Fibroblast of skin of left quadriceps (primary cell): ENCODE measurements around the gene TAF6.
"Not testable (repeated sequence)": the region's sequence is repeated elsewhere in the genome, so short reads cannot be mapped to it uniquely, and the experiment has no call there.

Experiments
- DNase-seq, 2 experiments: peaks; one replicate each; pipeline ENCODE4 v3.0.0-alpha.2; 2013; ENCODE audit warnings: low read depth in 2 of 2

The TAF6 gene

GRCh38 chr7:100152937-100153666 lies 33.9 kb upstream of the TAF6 start:
- DNase-seq = no peak

GRCh38 chr7:100152404-100152803 lies 33.2 kb upstream of the TAF6 start:
- DNase-seq = no peak

DNA sequence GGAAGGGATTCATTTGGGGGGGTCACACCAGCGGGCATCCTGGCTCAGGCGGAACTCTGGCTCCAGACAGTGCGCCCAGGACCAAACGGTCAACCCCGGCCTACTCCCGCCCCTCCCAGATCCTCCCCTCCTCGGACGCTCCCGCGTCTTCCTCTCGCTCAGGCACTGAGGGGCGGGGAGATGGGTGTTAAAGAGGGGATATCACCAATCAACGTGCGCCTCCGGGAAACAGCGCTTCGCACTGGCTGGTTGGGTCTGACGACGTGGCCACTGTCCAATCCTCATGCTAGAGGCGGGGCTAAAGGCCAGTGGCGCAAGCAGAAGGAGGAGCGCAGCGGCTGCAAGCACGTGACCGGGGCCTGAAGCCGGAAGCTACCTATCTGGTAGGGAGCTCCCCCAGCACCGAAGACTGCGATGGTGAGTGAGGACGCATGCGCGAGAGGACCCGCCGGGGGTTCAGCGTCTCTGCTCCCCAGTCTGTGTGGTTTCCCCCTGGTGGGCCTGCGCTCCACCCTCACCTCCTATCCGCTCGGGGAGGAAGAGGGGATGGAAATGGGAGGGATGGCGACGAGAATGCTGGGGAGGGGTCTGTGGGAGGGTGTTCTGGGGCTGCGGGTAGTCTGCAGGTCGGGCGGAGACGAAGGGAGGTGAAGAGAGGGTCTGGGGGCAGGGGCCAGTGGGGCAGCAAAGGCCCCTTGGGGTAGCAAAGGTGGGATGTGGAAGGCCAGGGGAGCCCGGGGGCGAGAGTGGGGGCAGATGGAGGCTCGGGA lies 29.6 kb upstream of the TAF6 start, which contains the start of gene LAMTOR4:
Gene LAMTOR4, plus strand, starts transcription at position 360 of the 770 bp plus-strand sequence. Its CDS starts 55 bp downstream, at position 415.
- DNase-seq = peak; percentile 96 to 97

DNA sequence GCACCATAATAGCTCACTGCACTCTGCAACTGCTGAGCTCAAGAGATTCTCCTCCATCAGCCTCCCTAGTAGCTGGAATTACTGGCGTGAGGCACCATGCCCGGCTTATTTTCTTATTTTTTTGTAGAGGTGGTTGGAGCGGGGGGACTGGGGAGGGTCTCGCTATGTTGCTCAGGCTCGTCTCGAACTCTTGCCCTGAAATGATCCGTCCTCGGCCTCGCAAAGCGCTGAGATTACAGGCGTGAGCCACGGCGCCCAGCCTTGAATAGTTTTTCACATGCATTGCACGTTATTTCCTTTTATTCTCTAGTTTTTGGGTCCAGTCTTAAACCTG lies 29.0 kb upstream of the TAF6 start:
- no peak for DNase-seq

DNA sequence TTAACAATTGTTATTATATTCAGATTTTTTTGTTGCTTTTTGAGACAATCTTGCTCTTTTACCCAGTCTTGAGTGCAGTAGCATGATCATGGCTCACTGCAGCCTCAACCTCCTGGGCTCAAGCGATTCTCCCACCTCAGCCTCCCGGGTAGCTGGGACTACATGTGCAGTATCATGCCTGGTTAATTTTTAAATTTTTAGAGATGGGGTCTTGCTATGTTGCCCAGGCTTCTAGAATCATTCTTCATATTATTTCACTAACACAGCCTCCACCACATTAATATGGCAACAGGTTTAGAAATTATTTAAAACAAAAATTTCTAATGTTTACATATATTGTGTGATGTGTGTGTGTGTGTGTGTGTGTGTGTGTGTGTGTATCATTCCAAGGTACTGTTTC lies 28.1 kb upstream of the TAF6 start:
- no peak for DNase-seq

- DNase-seq = not testable (repeated sequence)
Observed at GRCh38 chr7:100146350-100146749, 27.2 kb upstream of the TAF6 start.

GRCh38 chr7:100142461-100142860 lies 23.3 kb upstream of the TAF6 start:
- DNase-seq = no peak

DNA sequence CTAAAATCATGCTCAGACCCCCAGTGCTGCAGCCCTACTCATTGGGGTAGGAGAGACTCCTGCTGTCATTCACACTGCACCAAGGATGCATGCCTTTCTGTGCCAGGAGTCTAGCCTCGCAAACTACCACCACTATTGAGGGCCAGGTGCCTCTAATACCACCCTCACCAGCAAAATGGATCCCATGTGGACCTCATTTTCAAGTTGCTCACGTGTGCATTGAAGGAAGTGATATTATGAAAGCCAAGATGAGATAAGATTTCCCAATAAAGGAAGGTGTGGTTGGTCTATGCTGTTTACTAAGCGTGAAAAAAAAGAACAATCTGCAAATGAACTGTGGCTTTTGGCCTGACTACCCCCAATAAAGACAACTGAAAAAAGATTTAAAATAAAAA lies 22.4 kb upstream of the TAF6 start:
- no peak for DNase-seq

GRCh38 chr7:100137851-100138760 lies 18.9 kb upstream of the TAF6 start:
- no peak for DNase-seq

DNA sequence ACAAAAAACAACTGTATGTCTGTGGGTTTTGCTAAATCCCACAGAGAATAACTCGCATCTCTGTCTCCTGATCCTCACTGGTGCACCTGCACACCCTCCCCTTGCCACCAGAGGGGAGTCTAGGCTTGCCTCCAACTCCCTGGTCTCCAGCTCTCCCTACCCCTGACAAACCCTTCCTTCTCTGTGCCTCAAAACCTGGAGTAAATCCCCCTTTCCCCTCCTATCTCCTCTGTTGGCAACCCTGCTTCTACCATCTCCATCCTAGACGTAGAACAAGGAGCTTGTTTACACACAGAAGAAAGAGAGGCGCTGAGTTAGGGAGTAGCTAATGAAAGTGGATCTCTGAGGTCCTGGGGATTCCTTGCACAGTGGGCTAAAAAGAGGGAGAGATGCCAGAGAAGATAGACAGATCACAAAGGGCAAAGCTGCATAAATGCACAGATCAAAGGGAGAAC lies 13.6 kb upstream of the TAF6 start:
- peak; percentile 30 to 34 for DNase-seq

GRCh38 chr7:100132126-100132525 lies 13.0 kb upstream of the TAF6 start:
- no peak for DNase-seq

GRCh38 chr7:100130608-100131453 lies 11.7 kb upstream of the TAF6 start:
- DNase-seq = no peak

- DNase-seq = not testable (repeated sequence)
Observed at GRCh38 chr7:100130220-100130607, 11.1 kb upstream of the TAF6 start.

DNA sequence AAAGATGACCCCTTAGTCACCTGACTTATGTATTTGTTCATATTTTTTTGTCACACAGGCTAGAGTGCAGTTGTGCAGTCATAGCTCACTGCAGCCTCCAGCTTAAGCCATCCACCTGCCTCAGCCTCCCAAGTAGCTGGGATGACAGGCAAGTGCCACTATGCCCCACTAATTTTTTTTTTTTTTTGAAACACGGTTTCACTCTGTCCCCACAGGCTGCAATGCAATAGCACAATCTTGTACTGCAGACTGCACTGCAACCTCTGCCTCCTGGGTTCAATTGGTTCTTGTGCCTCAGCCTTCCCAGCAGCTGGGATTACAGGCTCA lies 9.4 kb upstream of the TAF6 start:
- no peak for DNase-seq

DNA sequence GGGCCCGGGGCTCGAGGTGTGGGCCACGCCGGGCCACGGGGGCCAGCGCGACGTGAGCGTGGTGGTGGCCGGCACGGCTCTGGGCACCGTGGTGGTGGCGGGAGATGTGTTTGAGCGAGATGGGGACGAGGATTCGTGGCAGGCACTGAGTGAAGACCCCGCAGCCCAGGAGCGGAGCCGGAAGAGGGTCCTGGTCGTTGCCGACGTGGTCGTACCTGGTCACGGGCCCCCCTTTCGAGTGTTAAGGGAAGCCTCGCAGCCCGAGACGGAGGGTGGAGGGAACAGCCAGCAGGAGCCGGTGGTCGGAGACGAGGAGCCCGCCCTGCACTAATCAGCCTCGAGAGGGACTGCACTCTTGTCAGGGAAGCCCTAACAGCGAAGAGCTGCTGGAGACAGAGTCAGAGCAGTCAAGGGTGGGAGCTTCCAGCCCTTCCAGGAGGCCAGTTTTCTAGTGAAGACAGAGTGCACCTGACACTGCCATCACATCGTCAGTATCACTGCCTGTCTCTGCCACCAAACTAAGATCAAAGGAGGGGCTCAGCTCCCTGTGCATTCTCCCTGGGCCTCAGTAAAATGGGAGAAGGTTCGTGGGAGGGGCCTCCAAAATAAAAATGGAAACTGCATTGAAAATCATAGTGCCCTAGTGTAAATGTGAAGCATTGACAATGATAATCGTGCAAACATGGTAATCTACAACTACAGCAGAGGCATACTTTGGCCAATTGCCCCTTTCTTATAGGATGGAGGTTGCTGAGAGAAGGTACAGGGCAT lies 8.9 kb upstream of the TAF6 start:
- no peak for DNase-seq

DNA sequence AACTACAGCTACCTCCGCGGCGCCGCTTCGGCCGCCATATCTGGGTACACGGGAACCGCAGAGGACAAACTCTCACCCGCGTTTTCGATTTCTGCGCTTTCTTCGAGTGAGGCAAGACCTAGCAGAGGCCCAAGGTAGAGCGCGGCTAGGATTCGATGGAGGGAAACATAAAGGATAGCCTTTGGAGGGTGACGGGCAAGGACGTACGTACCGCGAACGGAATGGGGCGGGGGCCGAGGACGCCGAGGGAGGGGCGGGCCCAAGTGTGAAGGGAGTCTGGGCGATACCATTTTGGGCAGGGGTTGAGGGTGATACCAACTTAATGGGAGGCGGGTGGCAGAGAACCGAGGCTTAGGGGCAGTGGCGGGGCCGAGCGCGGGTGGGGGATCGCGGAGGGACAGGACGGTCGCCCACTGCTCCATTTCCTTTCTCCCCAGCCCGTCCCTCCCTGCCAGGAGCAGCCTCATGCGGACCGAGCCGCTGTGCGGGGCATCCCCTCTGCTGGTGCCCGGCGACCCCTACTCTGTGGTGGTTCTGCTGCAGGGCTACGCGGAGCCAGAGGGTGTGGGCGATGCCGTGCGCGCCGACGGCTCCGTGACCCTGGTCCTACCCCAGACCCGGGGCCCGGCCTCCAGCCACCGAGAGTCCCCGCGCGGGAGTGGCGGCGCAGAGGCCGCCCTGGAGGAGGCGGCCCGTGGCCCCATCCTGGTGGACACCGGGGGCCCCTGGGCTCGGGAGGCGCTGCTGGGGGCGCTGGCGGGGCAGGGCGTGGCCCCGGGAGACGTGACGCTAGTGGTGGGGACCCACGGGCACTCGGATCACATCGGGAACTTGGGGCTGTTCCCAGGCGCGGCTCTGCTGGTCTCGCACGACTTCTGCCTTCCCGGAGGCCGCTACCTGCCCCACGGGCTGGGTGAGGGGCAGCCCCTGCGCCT lies 8.0 kb upstream of the TAF6 start, which contains the start of gene MBLAC1:
Gene MBLAC1, plus strand, starts transcription at position 37 of the 935 bp plus-strand sequence. Its CDS starts 429 bp downstream, at position 466.
- peak; percentile 85 for DNase-seq

DNA sequence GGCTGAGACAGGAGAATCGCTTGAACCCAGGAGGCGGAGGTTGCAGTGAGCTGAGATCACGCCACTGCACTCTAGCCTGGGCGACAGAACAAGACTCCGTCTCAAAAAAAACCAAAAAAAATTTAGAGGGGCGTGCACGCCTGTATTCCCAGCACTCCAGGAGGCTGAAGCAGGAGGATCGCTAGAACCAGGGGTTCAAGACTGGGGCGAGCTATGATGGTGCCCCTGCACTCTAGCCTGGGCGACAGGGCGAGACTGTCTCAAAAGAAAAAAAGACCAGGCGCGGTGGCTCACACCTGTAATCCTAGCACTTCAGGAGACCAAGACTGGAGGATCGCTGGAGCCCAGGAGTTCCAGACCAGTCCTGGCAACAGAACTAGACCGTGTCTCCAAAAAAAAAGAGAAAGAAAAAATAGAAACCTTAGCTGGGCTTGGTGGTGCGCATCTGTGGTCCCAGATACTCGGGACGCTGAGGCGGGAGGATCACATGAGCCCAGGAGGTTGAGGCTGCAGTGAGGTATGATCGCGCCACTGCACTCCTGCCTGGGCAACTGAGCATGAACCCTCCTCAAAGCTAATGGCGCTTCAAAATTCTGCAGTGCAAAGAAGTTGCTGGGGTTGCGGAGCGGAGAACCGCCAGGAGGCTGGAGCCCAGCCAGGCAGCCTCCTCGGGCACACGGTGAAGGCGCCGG lies 7.2 kb upstream of the TAF6 start:
- no peak for DNase-seq

DNA sequence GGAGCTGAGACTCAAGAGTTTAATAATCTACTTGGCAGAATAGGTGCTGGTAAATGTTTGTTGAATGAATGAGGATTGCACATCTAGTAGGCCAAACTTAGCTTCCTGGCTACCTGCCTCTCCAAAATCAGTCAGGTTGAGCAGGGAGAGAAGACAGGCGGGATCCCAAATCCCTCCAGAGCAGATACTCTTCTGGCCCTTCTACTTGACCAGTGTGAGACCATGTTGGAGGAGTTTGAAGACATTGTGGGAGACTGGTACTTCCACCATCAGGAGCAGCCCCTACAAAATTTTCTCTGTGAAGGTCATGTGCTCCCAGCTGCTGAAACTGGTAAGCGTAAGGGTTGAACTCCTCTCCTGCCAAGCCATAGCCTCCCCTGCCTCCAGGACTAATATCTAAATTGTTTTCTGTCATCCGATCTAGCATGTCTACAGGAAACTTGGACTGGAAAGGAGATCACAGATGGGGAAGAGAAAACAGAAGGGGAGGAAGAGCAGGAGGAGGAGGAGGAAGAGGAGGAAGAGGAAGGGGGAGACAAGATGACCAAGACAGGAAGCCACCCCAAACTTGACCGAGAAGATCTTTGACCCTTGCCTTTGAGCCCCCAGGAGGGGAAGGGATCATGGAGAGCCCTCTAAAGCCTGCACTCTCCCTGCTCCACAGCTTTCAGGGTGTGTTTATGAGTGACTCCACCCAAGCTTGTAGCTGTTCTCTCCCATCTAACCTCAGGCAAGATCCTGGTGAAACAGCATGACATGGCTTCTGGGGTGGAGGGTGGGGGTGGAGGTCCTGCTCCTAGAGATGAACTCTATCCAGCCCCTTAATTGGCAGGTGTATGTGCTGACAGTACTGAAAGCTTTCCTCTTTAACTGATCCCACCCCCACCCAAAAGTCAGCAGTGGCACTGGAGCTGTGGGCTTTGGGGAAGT lies 5.4 kb upstream of the TAF6 start:
- no peak for DNase-seq
